SKM-1 (cell line): ENCODE measurements around the gene MBLAC1.
A peak's percentile ranks its signal among the peaks of the same experiment; 100 is the strongest.

Experiments
- DNase-seq: peaks from one replicate; lab custom pipeline; 2025; ENCODE audit not compliant: unreplicated experiment; lab: John Stamatoyannopoulos, UW

The MBLAC1 gene

GRCh38 chr7:100152937-100153666 is 26.3 kb downstream of the MBLAC1 start:
- DNase-seq: no peak

GRCh38 chr7:100153708-100154535 is 27.2 kb downstream of the MBLAC1 start:
- DNase-seq: no peak

GRCh38 chr7:100154651-100155491 is 28.1 kb downstream of the MBLAC1 start:
- no peak for DNase-seq

- no peak for DNase-seq
Measured at GRCh38 chr7:100155553-100156317, 29.0 kb downstream of the MBLAC1 start.

GRCh38 chr7:100156331-100157068 is 29.7 kb downstream of the MBLAC1 start:
- DNase-seq: no peak

- DNase-seq: no peak
Measured at GRCh38 chr7:100157069-100157333, 30.2 kb downstream of the MBLAC1 start.

- no peak for DNase-seq
Measured at GRCh38 chr7:100157334-100158228, 30.8 kb downstream of the MBLAC1 start.

GRCh38 chr7:100158229-100159098 is 31.7 kb downstream of the MBLAC1 start, which contains the start of gene TRAPPC14:
TRAPPC14 (minus strand) TSS chr7:100158723; CDS start chr7:100158499, 224 bp downstream.
- peak; percentile 71 for DNase-seq

GRCh38 chr7:100159099-100159623 is 32.4 kb downstream of the MBLAC1 start:
- no peak for DNase-seq

- DNase-seq: no peak
Measured at GRCh38 chr7:100160067-100160466, 33.3 kb downstream of the MBLAC1 start.

GRCh38 chr7:100163006-100163531 is 36.3 kb downstream of the MBLAC1 start:
- DNase-seq: no peak

GRCh38 chr7:100163871-100164270 is 37.1 kb downstream of the MBLAC1 start:
- DNase-seq: no peak

- no peak for DNase-seq
Measured at GRCh38 chr7:100166317-100166940, 39.7 kb downstream of the MBLAC1 start.

GRCh38 chr7:100166970-100167911 is 40.5 kb downstream of the MBLAC1 start:
- DNase-seq: no peak

- no peak for DNase-seq
Measured at GRCh38 chr7:100167912-100168323, 41.2 kb downstream of the MBLAC1 start.
